GM04504 (cell line): Measurements from ENCODE around the gene ADAP2.
"Not testable (repeated sequence)": the region's sequence is repeated elsewhere in the genome, so short reads cannot be mapped to it uniquely, and the experiment has no call there.

Experiments used
- DNase-seq: peaks from one replicate; pipeline ENCODE4 v3.0.0-alpha.2; 2012; ENCODE audit warnings: low read depth

The ADAP2 gene

DNA sequence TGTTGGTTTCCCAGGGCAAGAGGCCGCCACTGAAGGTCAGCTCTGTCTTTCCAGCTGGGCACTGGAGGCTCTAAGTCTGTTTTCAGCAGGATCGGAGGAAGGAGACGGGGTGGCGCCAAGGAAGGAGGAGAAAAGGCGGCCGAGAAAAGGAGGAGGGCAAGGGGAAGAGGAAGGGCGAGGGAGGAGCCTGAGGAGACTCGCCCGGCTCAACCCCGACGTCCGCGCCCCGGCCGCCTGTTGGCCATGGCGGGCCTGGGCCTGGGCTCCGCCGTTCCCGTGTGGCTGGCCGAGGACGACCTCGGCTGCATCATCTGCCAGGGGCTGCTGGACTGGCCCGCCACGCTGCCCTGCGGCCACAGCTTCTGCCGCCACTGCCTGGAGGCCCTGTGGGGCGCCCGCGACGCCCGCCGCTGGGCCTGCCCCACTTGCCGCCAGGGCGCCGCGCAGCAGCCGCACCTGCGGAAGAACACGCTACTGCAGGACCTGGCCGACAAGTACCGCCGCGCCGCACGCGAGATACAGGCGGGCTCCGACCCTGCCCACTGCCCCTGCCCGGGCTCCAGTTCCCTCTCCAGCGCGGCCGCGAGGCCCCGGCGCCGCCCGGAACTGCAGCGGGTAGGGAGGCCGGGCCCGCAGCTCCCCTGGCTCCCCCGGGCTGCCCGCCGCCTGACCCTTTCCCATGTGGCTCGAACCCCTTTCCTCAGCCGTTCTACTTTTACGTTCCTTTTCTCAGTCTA, 49.3 kb downstream of the ADAP2 start, which contains the start of gene RNF135:
RNF135 (plus strand) TSS at position 209 of the 737 bp plus-strand sequence; CDS start at position 244, 35 bp downstream.
- DNase-seq: peak; percentile 79

DNA sequence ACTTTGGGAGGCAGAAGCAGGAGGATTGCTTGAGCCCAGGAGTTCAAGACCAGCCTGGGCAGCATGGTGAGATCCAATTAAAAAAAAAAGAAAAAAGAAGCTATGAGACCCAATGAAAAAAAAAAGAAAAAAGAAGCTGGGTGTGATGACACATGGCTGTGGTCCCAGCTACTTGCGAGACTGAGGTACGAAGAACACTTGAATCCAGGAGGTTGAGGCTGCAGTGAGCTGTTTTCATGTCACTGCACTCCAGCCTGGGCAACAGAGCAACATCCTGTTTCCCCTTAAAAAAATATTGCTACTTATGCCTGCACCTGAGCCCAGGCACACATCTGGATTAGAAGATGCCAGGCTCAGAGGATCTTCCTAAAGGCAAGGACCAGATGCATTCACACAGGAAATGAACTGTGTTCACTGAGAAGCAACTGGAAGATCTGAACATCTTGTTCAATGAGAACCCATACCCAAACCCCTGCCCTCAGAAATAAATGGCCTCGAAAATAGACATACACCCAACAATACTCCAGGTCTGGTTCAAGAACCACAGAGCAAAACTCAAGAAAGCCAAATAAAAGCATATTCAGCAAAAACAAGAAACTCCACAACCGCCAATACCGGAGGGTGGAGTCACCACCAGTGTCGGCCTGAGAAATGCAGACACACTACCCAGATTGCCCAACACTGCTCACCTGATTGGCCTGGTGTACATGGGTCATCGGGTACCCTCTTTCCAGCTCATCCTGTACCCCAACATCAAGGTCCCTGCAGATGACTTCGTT, 53.5 kb downstream of the ADAP2 start:
- no peak for DNase-seq

DNA sequence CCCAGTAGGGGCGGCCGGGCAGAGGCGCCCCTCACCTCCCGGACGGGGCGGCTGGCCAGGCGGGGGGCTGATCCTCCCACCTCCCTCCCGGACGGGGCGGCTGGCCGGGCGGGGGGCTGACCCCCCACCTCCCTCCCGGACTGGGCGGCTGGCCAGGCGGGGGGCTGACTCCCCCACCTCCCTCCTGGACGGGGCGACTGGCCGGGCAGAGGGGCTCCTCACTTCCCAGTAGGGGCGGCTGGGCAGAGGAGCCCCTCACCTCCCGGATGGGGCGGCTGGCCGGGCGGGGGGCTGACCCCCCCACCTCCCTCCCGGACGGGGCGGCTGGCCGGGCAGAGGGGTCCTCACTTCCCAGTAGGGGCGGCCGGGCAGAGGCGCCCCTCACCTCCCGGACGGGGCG, 58.2 kb downstream of the ADAP2 start:
- not testable (repeated sequence) for DNase-seq

DNA sequence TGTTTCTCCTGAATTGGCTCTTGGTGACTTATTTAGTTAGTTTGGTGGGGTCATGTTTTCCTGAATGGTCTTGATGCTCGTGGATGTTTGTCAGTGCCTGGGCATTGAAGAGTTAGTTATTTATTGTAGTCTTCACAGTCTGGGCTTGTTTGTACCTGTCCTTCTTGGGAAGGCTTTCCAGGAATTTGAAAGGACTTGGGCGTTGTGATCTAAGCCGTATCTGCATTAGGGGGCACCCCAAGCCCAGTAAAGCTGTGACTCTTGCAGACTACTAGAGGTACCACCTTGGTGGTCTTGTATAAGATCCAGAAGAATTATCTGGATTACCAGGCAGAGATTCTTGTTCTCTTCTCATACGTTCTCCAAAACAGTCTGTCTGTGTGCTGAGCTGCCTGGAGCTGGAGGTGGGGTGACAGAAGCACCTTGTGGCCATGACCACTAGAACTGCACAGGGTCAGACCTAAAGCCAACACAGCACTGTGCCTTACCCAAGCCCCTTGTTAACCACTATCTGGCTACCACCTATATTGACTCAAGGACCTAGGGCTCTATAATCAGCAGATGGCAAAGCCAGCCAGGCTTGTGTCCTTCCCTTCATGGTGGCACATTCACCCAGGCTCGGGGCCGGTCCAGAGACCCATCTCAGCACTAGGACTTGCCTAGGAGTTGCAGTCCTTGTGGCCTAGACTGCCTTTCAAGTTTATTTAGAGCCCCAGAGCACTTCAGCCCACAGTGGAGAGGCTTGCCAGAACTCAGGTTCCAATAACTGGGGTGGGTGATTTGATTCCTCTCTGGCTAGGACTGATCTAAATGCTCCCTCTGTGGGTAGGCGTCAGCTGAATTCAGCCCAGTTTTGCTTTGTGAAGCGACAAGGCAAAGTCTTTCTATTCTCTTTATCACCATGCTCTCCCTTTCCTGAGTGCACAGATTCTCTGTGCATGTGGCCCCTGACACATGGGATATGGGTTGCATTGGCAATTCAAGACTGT, 60.1 kb downstream of the ADAP2 start:
- no peak for DNase-seq

- DNase-seq: no peak
Observed at GRCh38 chr17:30982855-30983254, 61.1 kb downstream of the ADAP2 start.

DNA sequence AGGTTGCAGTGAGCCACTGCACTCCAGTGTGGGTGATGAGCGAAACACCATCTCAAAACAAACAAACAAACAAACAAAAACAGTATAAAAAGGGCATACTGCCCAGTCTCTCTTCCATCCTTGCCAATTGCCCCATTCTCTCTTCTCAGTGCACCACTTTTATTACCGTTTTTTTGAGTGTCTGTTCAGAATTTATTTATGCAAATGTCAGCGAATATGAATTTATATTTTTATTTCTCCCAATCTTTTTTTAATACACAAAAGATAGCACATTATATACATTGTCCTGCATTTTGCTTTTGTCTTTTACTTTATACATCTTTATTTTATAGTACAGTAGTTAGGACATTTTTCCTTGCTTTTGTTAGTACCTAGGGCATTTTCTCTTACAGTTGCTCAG, 68.7 kb downstream of the ADAP2 start:
- no peak for DNase-seq

GRCh38 chr17:30992551-30992950, 70.8 kb downstream of the ADAP2 start:
- no peak for DNase-seq

GRCh38 chr17:30995347-30995746, 73.6 kb downstream of the ADAP2 start:
- DNase-seq: no peak

DNA sequence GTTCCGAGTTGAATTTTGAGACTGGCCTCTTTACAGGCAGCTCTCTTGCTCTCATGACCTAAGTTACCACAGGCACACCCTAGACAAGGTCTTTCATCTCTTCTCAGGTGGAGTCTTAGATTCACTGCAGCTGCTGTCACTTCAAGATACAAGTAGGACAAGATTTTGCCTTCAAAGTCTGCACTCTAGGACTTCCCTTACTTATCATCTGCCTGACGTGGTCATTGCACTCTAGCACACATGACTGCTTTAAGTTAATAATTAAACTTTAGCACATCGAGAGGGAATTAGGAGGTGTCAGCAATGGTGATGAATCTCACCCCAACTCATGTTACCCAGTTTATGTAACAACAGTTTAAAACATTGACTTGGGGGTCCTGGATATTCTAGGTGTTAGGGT, 74.7 kb downstream of the ADAP2 start:
- DNase-seq: no peak

- no peak for DNase-seq
Observed at GRCh38 chr17:30997270-30997669, 75.5 kb downstream of the ADAP2 start.

DNA sequence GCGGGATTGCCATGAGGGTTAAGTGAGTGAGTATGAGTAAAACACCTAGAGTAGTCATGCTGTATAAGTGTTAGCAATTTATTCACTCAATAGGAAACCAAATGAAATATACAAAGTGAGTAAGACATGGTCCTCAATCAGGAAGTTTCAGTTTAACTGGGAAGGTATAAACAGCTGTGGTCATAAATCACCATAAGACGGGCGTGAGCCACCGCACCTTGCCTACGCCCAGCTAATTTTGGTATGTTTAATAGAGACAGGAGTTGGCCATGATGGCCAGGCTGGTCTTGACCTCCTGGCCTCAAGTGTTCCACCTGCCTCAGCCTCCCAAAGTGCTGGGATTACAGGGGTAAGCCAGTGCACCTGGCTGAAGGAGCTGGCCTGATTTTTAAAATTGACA, 76.1 kb downstream of the ADAP2 start:
- DNase-seq: no peak

DNA sequence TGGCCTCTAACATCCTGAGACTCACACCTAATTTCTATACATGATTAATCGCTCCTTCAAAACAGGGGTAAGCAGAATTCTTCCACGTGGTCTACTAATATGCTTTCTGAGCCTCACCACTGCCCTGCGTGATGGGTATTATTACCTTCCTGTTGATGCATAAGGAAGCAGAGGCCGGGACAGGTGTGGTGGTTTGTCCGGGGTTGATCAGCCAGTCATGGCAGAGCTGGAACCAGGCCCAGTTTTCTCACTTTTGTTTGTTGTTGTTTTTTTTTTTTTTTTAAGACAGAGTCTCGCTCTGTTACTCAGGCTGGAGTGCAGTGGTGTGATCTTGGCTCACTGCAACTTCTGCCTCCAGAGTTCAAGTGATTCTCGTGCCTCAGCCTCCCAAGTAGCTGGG, 80.3 kb downstream of the ADAP2 start:
- no peak for DNase-seq

DNA sequence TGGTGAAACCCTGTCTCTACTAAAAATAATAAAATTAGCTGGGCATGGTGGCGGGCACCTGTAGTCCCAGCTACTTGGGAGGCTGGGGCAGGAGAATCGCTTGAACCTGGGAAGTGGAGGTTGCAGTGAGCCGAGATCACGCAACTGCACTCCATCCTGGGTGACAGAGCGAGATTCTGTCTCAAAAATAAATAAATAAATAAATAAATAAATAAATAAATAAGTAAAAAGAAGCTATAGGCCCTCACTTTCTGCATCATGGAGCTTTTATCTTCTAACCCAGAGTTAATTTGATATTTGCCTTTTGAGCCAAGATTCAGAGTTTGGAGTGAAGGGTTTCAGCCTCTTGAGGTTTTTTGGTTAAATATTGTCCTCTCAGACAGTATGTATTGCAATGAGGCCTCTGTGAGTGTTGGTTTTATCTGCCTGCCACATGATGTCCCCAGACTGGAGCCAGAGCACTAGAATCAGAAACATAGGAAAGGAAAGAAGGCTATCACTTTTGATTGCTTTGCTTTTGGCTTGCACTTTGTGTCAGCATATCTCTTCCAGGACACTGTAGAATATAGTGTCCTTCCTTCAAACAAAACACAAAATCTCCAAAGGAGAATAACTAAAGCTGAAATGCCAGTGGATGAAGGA, 81.6 kb downstream of the ADAP2 start:
- no peak for DNase-seq

DNA sequence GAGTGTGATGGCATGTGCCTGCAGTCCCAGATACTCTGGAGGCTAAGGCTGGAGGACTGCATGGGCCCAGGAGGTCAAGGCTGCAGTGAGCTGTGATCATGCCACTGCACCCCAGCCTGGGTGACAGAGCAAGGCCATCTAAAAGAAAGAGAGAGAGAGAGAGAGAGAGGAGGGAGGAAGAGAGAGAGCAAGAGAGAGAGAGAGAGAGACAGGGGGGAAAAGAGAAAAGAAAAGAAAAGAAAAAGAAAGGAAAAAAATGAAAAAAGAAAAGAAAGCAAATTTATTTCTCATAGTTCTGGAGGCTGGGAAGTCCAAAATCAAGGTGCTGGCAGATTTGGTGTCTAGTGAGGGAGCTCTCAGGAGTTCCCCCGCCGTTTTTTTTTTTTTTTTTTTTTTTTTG, 82.4 kb downstream of the ADAP2 start:
- DNase-seq: no peak

DNA sequence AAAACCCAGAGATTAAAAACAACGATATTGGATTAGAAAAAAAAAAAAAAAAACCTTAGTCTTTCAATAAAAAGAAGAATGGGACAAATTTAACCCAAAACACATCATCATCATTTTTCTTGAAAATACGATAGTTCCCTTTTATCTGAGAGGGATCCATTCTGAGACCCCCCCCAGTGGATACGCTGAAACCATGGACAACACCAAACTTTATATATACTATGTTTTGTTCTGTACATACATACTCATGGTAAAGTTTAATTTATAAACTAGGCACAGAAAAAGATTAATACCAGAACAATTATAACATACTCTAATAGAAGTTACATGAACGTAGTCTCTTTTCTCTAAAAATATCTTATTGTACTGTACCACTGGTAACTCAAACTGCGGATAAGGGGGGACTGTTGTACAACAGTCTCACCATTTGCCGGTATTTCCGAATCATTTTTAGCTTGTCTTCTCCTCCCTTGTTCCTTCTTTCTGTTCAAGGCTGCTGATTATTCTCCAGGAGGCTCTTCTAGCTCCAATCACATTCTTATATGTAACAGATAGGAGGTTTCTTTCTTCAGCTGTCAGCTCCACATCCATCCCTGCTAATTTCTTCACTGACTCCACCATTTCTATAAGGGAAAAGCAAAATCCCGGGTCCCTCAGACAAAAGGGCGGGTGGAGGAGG, 86.1 kb downstream of the ADAP2 start:
- DNase-seq: no peak

DNA sequence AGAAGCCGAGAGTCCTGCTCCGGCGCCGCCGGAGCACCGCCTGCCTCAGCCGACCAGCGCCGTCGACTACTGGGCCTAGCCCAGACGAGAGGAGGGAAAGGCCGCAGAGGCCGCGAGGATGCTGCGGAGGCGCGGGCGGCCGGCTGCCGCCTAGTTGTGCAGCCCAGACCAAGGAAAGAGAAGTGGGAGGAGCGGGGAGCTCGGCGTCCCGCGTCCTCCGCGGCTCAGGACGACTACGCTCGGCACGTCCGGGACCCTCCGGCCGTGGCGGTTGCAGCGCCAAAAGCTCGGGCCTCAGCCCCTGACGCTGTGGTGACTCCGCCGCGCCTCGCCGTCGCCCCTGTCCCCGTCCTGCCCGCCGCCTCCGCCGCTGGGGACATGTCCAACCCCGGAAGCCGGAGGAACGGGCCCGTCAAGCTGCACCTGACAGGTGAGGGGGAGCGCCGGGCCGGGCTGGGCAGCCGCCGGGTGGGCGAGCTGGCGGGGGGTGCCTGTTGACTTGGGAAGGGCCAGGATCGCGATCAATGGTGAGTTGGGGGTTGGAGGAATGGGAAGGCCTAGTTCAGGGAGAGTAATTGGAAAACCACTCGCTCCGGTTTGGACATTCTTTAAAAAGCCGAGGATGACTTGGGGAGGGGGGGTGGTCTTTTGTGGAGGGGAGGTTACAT, 86.8 kb downstream of the ADAP2 start:
- no peak for DNase-seq
